Mononuclear cell (primary cell): ENCODE results near the gene REEP3. TPM values are rescaled to one million over a fixed set of nuclear protein-coding genes. Genes with fewer than 3 reads are reported as not detected.

ENCODE experiments used
- H3K27me3 ChIP-seq: 2 replicates; pipeline ENCODE4 v1.6.0; 2011; ENCODE audit warnings: low read length, control low read depth; ENCODE audit not compliant: insufficient read depth
- H3K4me1 ChIP-seq: 2 replicates; pipeline ENCODE4 v1.5.1; 2011; ENCODE audit warnings: mild to moderate bottlenecking, low read length, control low read depth; ENCODE audit not compliant: insufficient read depth
- H3K4me3 ChIP-seq: 2 replicates; pipeline ENCODE4 v1.5.1; 2011; ENCODE audit warnings: mild to moderate bottlenecking, low read length, moderate library complexity
- H3K9me3 ChIP-seq: 2 replicates; pipeline ENCODE4 v1.5.1; 2011; ENCODE audit warnings: low read depth, mild to moderate bottlenecking, control low read depth, low read length
- total RNA-seq: library from RNA; depleted of rRNA; stranded (reverse); fragments of >200 nt; gene quantifications from one replicate; pipeline ENCODE4 v1.2.3, GENCODE V29; 2012

REEP3 gene
- total RNA-seq, 1 donor, result 8.0 TPM

DNA sequence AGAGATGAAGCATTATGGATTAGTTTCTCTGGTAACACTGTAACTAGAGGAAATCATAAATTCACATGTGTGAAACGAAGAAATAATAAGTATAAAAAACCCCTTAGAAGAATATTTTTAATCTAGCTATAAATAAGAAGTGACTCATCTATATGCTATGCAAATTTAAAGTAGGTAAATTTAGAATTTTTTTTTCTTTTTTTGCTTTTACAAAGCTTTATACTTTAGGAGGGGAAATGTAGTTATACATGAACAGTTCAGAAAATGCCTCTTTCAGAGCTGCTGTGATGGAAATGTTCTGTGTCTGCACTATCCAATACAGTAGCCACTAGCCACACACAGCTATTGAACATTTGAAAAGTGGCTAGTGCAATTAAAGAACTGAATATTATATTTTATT lies 87.3 kb downstream of the REEP3 start:
- Histone ChIP-seq H3K4me3 (no peak overlapping the region), H3K27me3 (no peaks in the 10 kb centered on the region), H3K9me3 (no peaks in the 10 kb centered on the region), H3K4me1 (no peaks in the 10 kb centered on the region)

DNA sequence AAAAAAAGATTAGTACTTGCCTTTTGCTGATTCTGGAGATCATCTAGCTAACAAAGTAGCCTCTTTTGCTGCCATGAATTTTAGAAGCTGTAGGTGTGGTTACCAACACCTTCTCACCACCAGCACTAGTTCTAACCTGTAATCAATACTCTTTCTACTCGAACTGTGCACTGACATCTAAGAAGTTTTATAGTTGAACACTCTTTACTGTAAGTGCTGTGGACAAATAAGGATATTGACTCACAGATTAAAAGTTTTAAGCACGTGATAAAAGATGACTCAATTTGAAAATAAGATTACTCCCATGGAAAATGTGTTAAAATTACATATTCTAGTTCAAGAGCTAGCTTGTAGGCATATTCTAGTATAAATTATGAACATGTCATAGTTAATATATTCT lies 89.9 kb downstream of the REEP3 start:
- Histone ChIP-seq H3K4me1 (no peaks in the 10 kb centered on the region), H3K4me3 (no peak overlapping the region), H3K27me3 (no peaks in the 10 kb centered on the region), H3K9me3 (no peaks in the 10 kb centered on the region)

DNA sequence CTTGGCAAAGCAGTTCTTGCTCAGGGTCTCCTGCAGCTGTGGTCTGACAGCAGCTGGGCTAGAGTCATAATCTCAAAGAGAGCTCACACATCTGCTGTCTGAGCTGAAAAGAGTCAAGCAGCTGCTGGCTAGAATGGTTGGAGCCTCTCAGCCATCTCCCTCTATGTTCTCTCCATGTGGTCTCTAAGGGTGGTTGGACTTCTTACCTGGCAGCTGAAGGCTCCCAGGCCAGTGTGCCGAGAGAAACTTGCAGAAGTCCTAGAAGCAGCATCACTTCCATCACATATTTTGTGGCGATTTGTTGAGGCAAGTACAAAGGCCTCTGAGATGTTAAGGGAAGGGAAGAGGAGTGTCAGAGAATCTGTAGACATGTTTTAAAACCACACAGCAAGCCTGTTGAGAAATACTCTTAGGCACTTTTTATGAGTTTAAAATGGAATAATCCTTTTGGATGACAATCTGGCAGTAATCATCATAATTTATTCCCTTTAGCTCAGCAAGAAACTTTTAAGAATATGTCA lies 93.2 kb downstream of the REEP3 start:
- Histone ChIP-seq H3K4me3 (no peak overlapping the region), H3K9me3 (no peaks in the 10 kb centered on the region), H3K4me1 (no peaks in the 10 kb centered on the region), H3K27me3 (no peaks in the 10 kb centered on the region)

DNA sequence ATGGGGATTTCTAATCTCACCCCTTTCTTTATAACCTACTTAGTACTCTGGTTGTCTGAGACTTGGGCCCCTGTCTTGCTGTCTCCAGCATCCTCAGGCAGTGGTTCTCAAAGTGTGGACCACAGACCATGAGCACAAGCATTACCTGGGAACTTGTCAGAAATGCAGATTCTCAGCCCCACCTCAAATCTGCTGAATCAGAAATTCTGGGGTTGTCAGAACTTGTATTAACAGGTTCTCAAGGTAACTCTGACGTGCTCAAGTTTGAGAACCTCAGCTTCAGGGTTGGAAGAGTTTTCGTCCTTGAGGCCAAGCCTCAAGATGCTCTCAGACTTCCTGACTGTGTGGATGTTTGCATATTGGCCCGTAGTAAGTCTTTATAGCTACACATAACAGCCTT lies 97.4 kb downstream of the REEP3 start:
- no peaks in the 10 kb centered on the region for H3K27me3 ChIP-seq
- H3K4me3 ChIP-seq, result no peak overlapping the region

DNA sequence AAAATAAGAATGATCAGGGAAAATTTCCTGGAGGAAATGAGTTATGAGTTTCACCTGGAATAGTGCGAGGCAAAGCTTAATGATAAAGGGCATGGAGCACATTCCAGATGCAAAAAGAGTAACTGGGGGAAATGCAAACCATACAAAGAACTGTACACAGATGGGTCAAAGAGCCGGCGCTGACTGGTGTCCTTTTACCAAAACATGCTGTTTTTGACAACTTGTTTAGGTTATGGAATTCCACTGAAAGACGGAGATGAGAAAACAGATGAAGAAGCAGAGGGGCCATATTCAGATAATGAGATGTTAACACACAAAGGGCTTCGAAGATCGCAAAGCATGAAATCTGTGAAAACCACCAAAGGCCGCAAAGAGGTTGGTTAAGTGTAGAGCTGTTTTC lies 98.2 kb downstream of the REEP3 start:
- H3K4me1 ChIP-seq, result no peaks in the 10 kb centered on the region
- no peak overlapping the region for H3K4me3 ChIP-seq
- no peaks in the 10 kb centered on the region for H3K27me3 ChIP-seq
- no peaks in the 10 kb centered on the region for H3K9me3 ChIP-seq

More for the DNA sequence above, 97.4 kb downstream of the REEP3 start:
- Histone ChIP-seq H3K4me1 (no peaks in the 10 kb centered on the region), H3K9me3 (no peaks in the 10 kb centered on the region)

DNA sequence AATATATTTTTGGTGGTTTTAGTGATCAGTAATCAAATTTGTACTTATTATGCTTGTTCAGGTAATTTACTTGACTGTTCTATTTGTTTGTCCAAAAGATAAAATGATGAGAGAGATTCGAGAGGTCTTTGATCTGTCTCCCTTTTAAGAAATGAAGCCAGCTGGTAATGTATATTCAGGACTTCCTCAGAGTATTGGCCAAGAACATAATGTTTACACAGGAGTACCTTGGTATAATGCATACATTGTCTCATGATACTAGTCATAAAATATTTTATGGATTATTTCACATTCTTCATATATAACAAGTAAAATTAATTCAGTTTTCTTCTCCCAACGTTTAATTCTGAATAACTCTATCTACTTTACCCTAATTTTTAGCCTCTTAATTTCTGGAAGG lies 100.9 kb downstream of the REEP3 start:
- Histone ChIP-seq H3K4me3 (no peak overlapping the region), H3K27me3 (no peaks in the 10 kb centered on the region), H3K9me3 (no peaks in the 10 kb centered on the region), H3K4me1 (peaks cover 1% of the 10 kb centered on the region)

DNA sequence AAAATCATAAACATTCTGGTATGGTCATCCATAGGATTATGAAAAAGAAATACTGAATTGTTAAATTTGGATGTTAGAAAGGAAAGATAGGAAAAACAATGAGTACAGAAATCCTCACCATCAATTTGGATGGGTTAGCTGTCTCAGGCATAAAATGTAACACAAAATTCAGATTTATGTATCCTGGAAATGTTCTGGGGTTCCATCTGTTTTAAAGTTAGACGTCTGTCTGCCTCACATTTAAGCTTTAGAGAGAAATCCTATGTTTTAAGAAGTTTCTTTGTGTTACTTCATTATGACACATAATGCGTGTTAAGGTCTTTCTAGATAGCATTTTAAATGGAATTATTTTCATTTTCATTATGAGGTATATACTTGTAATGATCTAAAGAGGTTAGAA lies 103.5 kb downstream of the REEP3 start:
- peaks cover 23% of the 10 kb centered on the region for H3K4me1 ChIP-seq
- no peaks in the 10 kb centered on the region for H3K9me3 ChIP-seq
- no peaks in the 10 kb centered on the region for H3K27me3 ChIP-seq
- H3K4me3 ChIP-seq, result no peak overlapping the region

DNA sequence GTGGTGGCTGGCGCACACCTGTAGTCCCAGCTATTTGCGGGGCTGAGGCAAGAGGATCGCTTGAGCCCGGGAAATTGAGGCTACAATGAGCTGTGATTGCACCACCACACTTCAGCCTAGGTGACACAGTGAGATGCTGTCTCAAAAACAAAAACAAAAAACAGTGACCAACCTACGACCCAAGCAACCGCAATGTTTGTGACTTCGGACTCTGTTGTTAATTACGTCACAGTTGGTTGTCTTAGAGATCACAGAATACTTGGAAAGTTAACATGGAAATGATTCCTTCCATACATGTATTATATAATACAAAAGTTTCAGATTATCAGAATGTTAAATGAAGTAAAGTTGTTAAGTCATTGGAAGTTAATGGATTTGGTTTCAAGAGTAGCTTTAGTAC lies 106.2 kb downstream of the REEP3 start:
- Histone ChIP-seq H3K27me3 (no peaks in the 10 kb centered on the region), H3K4me3 (no peak overlapping the region), H3K4me1 (peaks cover 37% of the 10 kb centered on the region), H3K9me3 (no peaks in the 10 kb centered on the region)

DNA sequence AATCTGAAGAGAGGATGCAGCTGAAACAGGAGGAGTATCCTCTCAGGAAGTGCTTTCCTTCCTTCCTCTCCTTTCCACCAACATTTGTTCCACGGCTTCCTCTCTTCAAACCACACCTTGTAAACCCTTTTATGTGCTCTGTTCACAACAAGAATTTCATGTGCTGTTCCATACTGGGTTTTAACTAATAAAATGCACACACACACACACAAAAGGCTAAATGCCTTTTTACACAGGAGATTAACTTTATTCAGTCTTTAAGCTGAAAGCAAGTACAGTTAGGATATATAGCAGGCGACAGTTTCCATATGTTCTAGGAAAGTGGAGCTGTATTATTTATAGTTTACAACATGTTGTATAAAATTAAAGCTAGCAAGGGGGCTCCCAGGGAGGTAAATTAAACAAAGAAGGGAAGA lies 106.7 kb downstream of the REEP3 start:
- H3K27me3 ChIP-seq, result no peaks in the 10 kb centered on the region
- no peak overlapping the region for H3K4me3 ChIP-seq
- no peaks in the 10 kb centered on the region for H3K9me3 ChIP-seq
- peaks cover 37% of the 10 kb centered on the region for H3K4me1 ChIP-seq

DNA sequence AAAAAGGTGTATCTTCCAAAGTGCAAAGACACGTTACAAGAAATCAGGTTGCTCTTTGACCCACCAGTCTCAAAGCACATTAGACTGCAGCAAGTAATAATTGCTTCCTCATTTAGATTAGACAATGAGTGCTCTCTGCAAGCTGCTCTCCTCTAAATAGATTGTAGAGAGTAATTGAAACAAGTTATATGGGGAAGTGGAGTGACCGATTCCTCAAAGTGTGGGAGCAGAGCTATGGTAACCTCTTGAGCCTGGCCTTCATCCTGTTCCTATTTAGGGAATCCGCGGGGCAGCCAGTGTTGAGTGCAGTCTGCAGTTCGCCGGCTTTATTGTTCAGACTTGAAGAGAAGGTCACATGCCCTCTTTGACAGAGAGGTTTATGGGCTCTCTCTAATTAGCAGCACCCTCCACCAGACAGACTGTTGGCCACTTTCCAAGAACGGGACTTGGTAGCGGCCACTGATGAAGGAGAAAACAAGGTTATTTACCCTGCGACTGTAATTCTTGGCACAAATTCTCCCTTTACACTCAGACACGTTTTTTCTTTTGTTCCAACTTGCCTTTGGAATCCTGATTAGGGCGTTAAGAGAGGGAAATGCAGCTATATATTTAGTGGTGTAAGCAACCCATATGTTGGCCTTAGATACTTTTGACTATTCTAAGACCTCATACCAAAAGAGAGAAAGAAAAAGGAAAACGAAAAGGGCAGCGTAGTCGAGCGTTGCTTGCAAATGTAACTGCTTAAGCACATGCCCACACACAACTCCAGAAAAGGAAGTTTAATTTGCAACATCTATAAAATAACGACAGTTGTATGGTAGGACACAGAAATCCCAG lies 107.5 kb downstream of the REEP3 start:
- no peaks in the 10 kb centered on the region for H3K27me3 ChIP-seq

DNA sequence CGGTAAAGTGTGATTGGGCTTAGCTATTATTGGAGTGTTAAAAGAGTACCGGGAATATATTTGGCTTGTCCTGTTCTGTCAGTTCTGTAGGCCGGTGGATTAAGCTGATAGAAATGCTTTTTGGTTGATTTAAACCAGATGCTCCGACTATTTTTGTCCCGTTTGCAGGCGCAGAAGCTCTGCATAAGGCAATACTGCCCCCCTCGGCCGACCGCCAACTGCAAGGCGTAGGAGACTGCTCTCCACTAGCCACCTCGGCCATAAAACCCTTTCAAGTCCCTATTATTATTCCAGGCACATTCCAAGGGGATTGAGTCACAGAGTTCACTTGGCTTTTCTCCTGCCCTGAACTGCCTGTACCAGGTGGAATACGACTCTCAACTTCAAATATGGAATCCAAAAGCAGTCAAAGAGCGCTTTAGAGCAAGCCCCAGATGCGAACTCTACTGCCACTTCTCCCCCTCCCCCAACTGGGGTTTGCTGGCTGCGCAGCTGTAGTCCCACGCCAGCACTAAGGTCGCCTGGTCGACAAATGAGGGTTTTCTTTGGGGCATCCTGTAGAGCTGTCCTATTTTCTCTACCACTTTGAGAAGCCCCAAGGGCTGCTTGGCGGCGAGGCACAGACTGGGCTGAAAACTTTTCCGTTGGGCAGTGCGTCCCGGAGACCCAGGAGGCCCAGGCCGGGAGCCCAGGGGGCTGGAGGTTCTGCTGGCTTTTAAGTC lies 108.3 kb downstream of the REEP3 start:
- H3K27me3 ChIP-seq, result no peaks in the 10 kb centered on the region
- peaks cover 37% of the 10 kb centered on the region for H3K4me1 ChIP-seq
- peak overlapping the region; percentile 69 for H3K4me3 ChIP-seq
- H3K9me3 ChIP-seq, result no peaks in the 10 kb centered on the region

More for the DNA sequence above, 107.5 kb downstream of the REEP3 start:
- Histone ChIP-seq H3K4me1 (peaks cover 37% of the 10 kb centered on the region), H3K4me3 (peak overlapping the region; percentile 69), H3K9me3 (no peaks in the 10 kb centered on the region)

DNA sequence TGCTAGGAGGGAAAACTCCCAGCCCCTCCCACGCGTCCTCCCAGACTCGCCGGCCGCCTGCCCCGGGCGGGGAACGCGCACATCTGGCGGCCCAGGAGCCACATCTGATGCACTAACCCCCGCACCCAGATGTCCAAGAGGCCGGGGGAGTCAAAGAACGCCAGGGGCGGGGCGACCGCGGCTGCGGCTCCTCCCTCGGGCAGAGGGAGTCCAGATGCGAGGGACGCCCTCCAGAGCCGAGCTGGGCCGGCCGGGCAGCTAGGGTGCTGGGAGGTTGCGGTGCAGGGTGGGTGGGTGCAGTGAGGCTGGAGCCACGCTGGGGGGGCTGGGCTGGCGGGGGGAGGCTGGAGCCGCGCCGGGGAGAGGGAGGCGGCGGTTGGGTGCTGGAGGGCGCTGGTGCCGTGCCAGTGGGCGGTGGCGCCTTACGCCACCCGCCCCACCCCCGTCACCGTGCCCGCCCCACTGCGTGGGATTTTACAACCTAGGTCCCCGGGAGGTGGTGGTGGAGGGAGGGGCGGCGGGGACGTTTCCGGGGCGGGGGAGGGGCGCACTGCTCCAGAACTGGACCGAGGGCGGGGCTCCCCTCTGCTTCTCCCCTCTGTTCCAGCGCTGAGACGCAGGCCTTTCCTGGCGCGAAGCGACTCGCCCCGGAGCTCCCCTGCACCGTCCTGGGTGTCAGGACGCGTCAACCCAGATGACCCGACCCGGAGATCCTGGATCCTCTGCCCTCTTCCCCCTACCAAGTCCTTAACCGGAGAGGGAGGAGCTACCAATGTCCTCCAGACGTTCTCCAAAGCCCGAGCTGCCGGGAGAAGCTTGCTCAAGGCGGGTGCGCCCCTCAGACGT lies 109.1 kb downstream of the REEP3 start:
- H3K9me3 ChIP-seq, result no peaks in the 10 kb centered on the region
- H3K27me3 ChIP-seq, result no peaks in the 10 kb centered on the region
- H3K4me3 ChIP-seq, result peak overlapping the region; percentile 69
- peaks cover 37% of the 10 kb centered on the region for H3K4me1 ChIP-seq

DNA sequence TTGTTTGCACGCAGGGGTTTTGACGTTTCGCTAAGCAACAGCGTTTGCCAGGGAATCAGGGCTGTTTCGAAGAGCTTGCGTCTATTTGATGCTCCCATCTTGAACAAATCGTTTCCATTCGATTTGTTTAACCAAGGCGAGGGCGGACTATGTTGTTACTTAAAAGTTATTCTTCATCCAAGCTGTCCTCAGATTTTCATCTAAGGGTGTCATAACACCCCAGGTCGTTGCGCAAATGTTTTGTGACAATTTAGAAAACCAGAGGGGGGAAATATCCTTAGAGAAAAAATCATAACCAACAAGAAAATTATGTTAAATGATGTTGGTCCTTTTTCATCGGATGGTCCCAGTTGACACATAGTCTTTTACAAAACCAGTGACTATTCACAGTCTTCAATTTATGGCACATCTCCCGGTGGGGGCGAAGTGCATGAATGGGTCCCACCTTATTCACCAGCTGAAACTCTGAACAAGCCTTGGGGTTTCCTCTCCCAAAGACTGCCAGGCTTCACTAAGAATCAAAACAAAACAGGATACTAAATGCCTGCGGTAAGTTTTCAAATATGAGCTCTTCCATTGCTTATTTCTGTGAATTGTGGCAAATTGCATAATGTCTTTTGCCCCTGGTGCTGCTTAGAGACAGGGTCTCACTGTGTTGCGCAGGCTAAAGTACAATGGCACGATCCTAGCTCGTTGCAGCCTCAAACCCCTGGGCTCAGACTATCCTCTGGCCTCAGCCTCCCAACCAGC lies 109.9 kb downstream of the REEP3 start:
- Histone ChIP-seq H3K27me3 (no peaks in the 10 kb centered on the region), H3K4me3 (peak overlapping the region; percentile 69), H3K9me3 (no peaks in the 10 kb centered on the region), H3K4me1 (peaks cover 37% of the 10 kb centered on the region)

DNA sequence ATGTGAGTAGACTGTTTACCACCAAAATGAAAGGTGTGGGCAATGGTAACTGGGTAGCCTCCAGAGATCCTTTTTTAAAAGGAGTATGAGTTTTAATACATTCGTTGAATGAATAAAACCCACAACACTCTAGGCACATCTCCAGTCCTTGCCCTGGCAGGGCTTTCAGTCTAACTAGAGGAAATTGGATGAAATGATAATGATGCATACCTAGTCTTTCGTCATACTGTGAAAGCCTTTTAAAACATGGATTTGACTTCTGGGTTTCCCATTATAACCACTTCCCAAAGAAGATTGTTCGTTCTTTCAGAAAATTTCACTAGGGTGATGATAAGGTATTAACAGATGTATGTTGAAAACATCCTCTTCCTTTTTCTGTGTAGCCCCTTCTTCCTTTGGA lies 110.8 kb downstream of the REEP3 start:
- no peaks in the 10 kb centered on the region for H3K27me3 ChIP-seq
- H3K9me3 ChIP-seq, result no peaks in the 10 kb centered on the region
- peaks cover 37% of the 10 kb centered on the region for H3K4me1 ChIP-seq
- no peak overlapping the region for H3K4me3 ChIP-seq
